HUES48 (cell line): ENCODE measurements around the gene SLC44A4.

Experiments used
- H3K27ac ChIP-seq: one replicate; pipeline ENCODE4 v1.7.0; 2013; ENCODE audit warnings: low read depth, low read length, inconsistent platforms
- H3K27me3 ChIP-seq: 2 replicates; pipeline ENCODE4 v1.6.1; 2013; ENCODE audit warnings: mild to moderate bottlenecking, low read length; ENCODE audit not compliant: control insufficient read depth, insufficient read depth
- H3K36me3 ChIP-seq: 2 replicates; pipeline ENCODE4 v1.6.1; 2013; ENCODE audit warnings: low read length; ENCODE audit not compliant: control insufficient read depth, insufficient read depth
- H3K4me1 ChIP-seq: 2 replicates; pipeline ENCODE4 v1.6.1; 2013; ENCODE audit warnings: mild to moderate bottlenecking, low read length; ENCODE audit not compliant: control insufficient read depth, insufficient read depth
- H3K4me3 ChIP-seq: 2 replicates; pipeline ENCODE4 v1.5.1; 2013; ENCODE audit warnings: mild to moderate bottlenecking, low read depth, low read length
- H3K9ac ChIP-seq: 2 replicates; pipeline ENCODE4 v1.6.1; 2013; ENCODE audit warnings: mild to moderate bottlenecking, low read depth, low read length, moderate library complexity
- H3K9me3 ChIP-seq: 2 replicates; pipeline ENCODE4 v1.6.1; 2013; ENCODE audit warnings: low read length; ENCODE audit not compliant: control insufficient read depth, insufficient read depth

The SLC44A4 gene

GRCh38 chr6:31836474-31837368 lies 42.1 kb downstream of the SLC44A4 start:
- no peaks in the 10 kb centered on the region for H3K27me3 ChIP-seq
- H3K4me3 ChIP-seq = peak overlapping the region; percentile 91
- peaks cover 54% of the 10 kb centered on the region for H3K36me3 ChIP-seq
- no peaks in the 10 kb centered on the region for H3K9me3 ChIP-seq
- peak overlapping the region; percentile 95 for H3K9ac ChIP-seq
- H3K27ac ChIP-seq = peak overlapping the region; percentile 98
- H3K4me1 ChIP-seq = peaks cover 7% of the 10 kb centered on the region

DNA sequence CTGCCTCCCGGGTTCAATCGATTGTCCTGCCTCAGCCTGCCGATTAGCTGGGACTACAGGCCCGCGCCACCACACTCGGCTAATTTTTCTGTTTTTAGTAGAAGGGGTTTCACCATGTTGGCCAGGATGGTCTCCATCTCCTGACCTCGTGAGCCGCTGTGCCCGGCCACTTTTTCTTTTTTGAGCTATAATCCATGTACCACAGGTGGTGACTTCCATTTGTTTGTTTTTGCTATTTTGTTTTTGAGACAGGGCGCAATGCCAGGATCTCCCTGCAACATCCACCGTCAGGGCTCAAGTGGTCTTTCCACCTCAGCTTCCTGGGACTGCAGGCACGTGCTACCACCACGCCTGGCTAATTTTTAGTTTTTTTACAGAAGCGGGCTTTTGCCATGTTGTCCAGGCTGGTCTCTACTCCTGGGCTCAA lies 42.7 kb downstream of the SLC44A4 start:
- H3K9me3 ChIP-seq = no peaks in the 10 kb centered on the region
- peak overlapping the region; percentile 91 for H3K4me3 ChIP-seq
- H3K4me1 ChIP-seq = peaks cover 7% of the 10 kb centered on the region
- no peaks in the 10 kb centered on the region for H3K27me3 ChIP-seq
- peak overlapping the region; percentile 98 for H3K27ac ChIP-seq
- H3K9ac ChIP-seq = peak overlapping the region; percentile 95
- H3K36me3 ChIP-seq = peaks cover 54% of the 10 kb centered on the region

GRCh38 chr6:31834367-31835250 lies 44.2 kb downstream of the SLC44A4 start:
- Histone ChIP-seq H3K36me3 (peaks cover 40% of the 10 kb centered on the region), H3K27ac (peak overlapping the region; percentile 98), H3K27me3 (no peaks in the 10 kb centered on the region), H3K4me1 (peaks cover 7% of the 10 kb centered on the region), H3K9me3 (no peaks in the 10 kb centered on the region), H3K4me3 (peak overlapping the region; percentile 91), H3K9ac (peak overlapping the region; percentile 95)

GRCh38 chr6:31831350-31832215 lies 47.2 kb downstream of the SLC44A4 start:
- H3K9me3 ChIP-seq = no peaks in the 10 kb centered on the region
- H3K4me3 ChIP-seq = peak overlapping the region; percentile 71; the same call in 1 of the 2 replicates
- peaks cover 6% of the 10 kb centered on the region; the same call in 1 of the 2 replicates for H3K4me1 ChIP-seq
- H3K9ac ChIP-seq = no peak overlapping the region
- H3K36me3 ChIP-seq = peaks cover 10% of the 10 kb centered on the region
- no peak overlapping the region for H3K27ac ChIP-seq
- no peaks in the 10 kb centered on the region for H3K27me3 ChIP-seq

DNA sequence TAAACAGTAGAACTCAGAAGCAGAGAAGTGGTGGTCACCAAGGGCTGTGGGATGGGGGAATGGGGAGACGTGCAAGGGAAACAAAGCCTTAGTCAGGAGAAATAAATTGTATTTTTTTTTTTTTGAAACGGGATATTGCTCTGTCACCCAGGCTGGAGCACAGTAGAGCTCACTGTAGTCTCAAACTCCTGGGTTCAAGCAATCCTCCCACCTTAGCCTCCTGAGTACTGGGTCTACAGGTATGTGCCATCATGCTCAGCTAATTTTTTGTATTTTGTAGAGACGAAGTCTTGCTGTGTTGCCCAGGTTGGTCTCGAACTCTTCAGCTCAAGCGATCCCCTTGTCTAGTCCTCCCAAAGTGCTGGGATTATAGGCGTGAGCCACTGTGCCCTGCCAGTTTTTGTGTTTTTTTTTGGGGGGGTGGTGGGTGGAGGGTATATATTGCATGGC lies 47.9 kb downstream of the SLC44A4 start:
- H3K9me3 ChIP-seq = no peaks in the 10 kb centered on the region
- H3K36me3 ChIP-seq = peaks cover 3% of the 10 kb centered on the region
- peak overlapping the region; percentile 71 for H3K4me3 ChIP-seq
- no peaks in the 10 kb centered on the region for H3K27me3 ChIP-seq
- no peak overlapping the region for H3K27ac ChIP-seq
- no peak overlapping the region for H3K9ac ChIP-seq
- H3K4me1 ChIP-seq = peaks cover 6% of the 10 kb centered on the region

GRCh38 chr6:31829633-31830283 lies 49.0 kb downstream of the SLC44A4 start:
- Histone ChIP-seq H3K9ac (0 out of 2 replicates have a peak overlapping the region, but pooled peaks have one; percentile 0), H3K27me3 (no peaks in the 10 kb centered on the region), H3K9me3 (no peaks in the 10 kb centered on the region), H3K4me1 (peaks cover 16% of the 10 kb centered on the region), H3K36me3 (no peaks in the 10 kb centered on the region), H3K4me3 (peak overlapping the region; percentile 71), H3K27ac (no peak overlapping the region)

GRCh38 chr6:31827286-31828079 lies 51.3 kb downstream of the SLC44A4 start, which contains the start of gene HSPA1B:
Gene HSPA1B (plus strand): TSS chr6:31827738. CDS start chr6:31827951, 213 bp downstream.
- Histone ChIP-seq H3K4me1 (peaks cover 18% of the 10 kb centered on the region), H3K4me3 (peak within 1 kb of the TSS; percentile 86), H3K36me3 (no peaks in the 10 kb centered on the region), H3K9ac (peak within 1 kb of the TSS; percentile 63), H3K27ac (peak within 1 kb of the TSS; percentile 95), H3K27me3 (no peaks in the 10 kb centered on the region), H3K9me3 (no peaks in the 10 kb centered on the region)

GRCh38 chr6:31826793-31827285 lies 52.0 kb downstream of the SLC44A4 start:
- H3K36me3 ChIP-seq = no peaks in the 10 kb centered on the region
- peak overlapping the region; percentile 61 for H3K4me3 ChIP-seq
- H3K27me3 ChIP-seq = no peaks in the 10 kb centered on the region
- no peaks in the 10 kb centered on the region for H3K9me3 ChIP-seq
- peaks cover 18% of the 10 kb centered on the region for H3K4me1 ChIP-seq
- H3K9ac ChIP-seq = peak overlapping the region; percentile 47
- peak overlapping the region; percentile 95 for H3K27ac ChIP-seq

- peaks cover 23% of the 10 kb centered on the region for H3K4me1 ChIP-seq
- H3K27ac ChIP-seq = peak overlapping the region; percentile 67
- H3K4me3 ChIP-seq = 0 out of 2 replicates have a peak overlapping the region, but pooled peaks have one; percentile 28
- H3K27me3 ChIP-seq = no peaks in the 10 kb centered on the region
- no peaks in the 10 kb centered on the region for H3K36me3 ChIP-seq
- H3K9ac ChIP-seq = peak overlapping the region; percentile 7; the same call in 1 of the 2 replicates
- no peaks in the 10 kb centered on the region for H3K9me3 ChIP-seq
Measured at GRCh38 chr6:31825553-31825952, 53.2 kb downstream of the SLC44A4 start.
